Measurements from ENCODE around the gene CELF6. TPM values are rescaled to one million over a fixed set of nuclear protein-coding genes. Genes with fewer than 3 reads are reported as not detected.

Gene CELF6
- polyA plus RNA-seq, 1 donor from 2014 or later, result 68.6 TPM

DNA sequence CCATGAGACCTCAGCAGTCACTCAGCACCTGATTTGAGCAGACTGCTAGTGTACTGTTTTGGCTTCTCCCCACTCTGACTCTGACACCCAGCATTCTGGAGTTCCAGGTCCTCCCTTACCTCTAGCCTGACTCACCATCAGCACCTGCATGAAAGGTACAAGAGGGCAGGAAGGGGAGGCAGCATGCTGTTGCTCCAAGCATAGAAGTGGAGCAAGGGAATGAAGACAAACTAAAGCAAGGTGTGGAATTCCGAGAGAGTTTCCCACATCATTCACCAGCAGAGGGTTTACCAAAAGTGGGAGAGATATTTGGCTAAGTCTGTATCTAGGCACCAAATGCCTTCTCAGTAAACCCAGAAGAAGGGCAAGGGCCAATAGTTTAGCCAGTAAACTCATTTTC lies 34.5 kb upstream of the CELF6 start:
- H4K20me1 ChIP-seq (ENCODE audit: insufficient read depth), result no peaks in the 10 kb centered on the region
- no peaks in the 10 kb centered on the region for H3K9me3 ChIP-seq (ENCODE audit: low read length)
- TF ChIP-seq CTCF (IDR thresholded peaks at IDR 0.05; ENCODE audit: poor library complexity, severe bottlenecking) (no peak), EZH2 (IDR thresholded peaks at IDR 0.05; ENCODE audit: borderline replicate concordance, insufficient read depth, low read length, poor library complexity, severe bottlenecking) (no peak), EP300 (conservative IDR thresholded peaks at IDR 0.05; ENCODE audit: poor library complexity, severe bottlenecking) (no peak), TAF1 (IDR thresholded peaks at IDR 0.05; ENCODE audit: low read depth) (no peak), MXI1 (conservative IDR thresholded peaks at IDR 0.05; ENCODE audit: poor library complexity, severe bottlenecking) (no peak), POLR2AphosphoS5 (IDR thresholded peaks at IDR 0.05) (no peak)
- TF ChIP-seq, protein P1, sequence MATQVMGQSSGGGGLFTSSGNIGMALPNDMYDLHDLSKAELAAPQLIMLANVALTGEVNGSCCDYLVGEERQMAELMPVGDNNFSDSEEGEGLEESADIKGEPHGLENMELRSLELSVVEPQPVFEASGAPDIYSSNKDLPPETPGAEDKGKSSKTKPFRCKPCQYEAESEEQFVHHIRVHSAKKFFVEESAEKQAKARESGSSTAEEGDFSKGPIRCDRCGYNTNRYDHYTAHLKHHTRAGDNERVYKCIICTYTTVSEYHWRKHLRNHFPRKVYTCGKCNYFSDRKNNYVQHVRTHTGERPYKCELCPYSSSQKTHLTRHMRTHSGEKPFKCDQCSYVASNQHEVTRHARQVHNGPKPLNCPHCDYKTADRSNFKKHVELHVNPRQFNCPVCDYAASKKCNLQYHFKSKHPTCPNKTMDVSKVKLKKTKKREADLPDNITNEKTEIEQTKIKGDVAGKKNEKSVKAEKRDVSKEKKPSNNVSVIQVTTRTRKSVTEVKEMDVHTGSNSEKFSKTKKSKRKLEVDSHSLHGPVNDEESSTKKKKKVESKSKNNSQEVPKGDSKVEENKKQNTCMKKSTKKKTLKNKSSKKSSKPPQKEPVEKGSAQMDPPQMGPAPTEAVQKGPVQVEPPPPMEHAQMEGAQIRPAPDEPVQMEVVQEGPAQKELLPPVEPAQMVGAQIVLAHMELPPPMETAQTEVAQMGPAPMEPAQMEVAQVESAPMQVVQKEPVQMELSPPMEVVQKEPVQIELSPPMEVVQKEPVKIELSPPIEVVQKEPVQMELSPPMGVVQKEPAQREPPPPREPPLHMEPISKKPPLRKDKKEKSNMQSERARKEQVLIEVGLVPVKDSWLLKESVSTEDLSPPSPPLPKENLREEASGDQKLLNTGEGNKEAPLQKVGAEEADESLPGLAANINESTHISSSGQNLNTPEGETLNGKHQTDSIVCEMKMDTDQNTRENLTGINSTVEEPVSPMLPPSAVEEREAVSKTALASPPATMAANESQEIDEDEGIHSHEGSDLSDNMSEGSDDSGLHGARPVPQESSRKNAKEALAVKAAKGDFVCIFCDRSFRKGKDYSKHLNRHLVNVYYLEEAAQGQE (IDR thresholded peaks at IDR 0.05; ENCODE audit: borderline replicate concordance), result no peak
- no peaks in the 10 kb centered on the region for H3F3A ChIP-seq (ENCODE audit: insufficient read depth, low read length, poor library complexity, severe bottlenecking)
- no peaks in the 10 kb centered on the region for H3K9me2 ChIP-seq (ENCODE audit: insufficient read depth, low read length)
- H3K27ac ChIP-seq (ENCODE audit: low read length), result no peak overlapping the region
- no peaks in the 10 kb centered on the region for H3K79me2 ChIP-seq (replicated peaks; ENCODE audit: insufficient read depth, low read length)
- no peak overlapping the region for H2AFZ ChIP-seq (ENCODE audit: low read depth, low read length)
- H3K4me2 ChIP-seq (ENCODE audit: low read length), result no peak overlapping the region
- no peak overlapping the region for H3K9ac ChIP-seq (ENCODE audit: low read length)
- H3K36me3 ChIP-seq (ENCODE audit: insufficient read depth, low read length), result no peaks in the 10 kb centered on the region
- H3K27me3 ChIP-seq (ENCODE audit: insufficient read depth, low read depth, low read length), result no peaks in the 10 kb centered on the region
- H3K4me3 ChIP-seq (ENCODE audit: low read length), result no peak overlapping the region

GRCh38 chr15:72353266-72353665 lies 33.3 kb upstream of the CELF6 start:
- Histone ChIP-seq H3K9ac (ENCODE audit: low read length) (no peak overlapping the region), H4K20me1 (ENCODE audit: insufficient read depth) (no peaks in the 10 kb centered on the region), H3K27me3 (ENCODE audit: insufficient read depth, low read depth, low read length) (no peaks in the 10 kb centered on the region), H3K79me2 (replicated peaks; ENCODE audit: insufficient read depth, low read length) (no peaks in the 10 kb centered on the region), H3K4me3 (ENCODE audit: low read length) (no peak overlapping the region), H3K9me3 (ENCODE audit: low read length) (no peaks in the 10 kb centered on the region), H3K36me3 (ENCODE audit: insufficient read depth, low read length) (no peaks in the 10 kb centered on the region), H3K9me2 (ENCODE audit: insufficient read depth, low read length) (no peaks in the 10 kb centered on the region), H3K27ac (ENCODE audit: low read length) (no peak overlapping the region), H3K4me2 (ENCODE audit: low read length) (no peak overlapping the region), H3F3A (ENCODE audit: insufficient read depth, low read length, poor library complexity, severe bottlenecking) (no peaks in the 10 kb centered on the region), H2AFZ (ENCODE audit: low read depth, low read length) (no peak overlapping the region)
- TF ChIP-seq, protein P1 (IDR thresholded peaks at IDR 0.05; ENCODE audit: borderline replicate concordance), result no peak
- TF ChIP-seq TAF1 (IDR thresholded peaks at IDR 0.05; ENCODE audit: low read depth), result no peak
- TF ChIP-seq SMC3 (conservative IDR thresholded peaks at IDR 0.05; ENCODE audit: poor library complexity), result no peak
- TF ChIP-seq RAD21 (conservative IDR thresholded peaks at IDR 0.05), result no peak
- no peak for TF ChIP-seq POLR2AphosphoS5 (IDR thresholded peaks at IDR 0.05)
- TF ChIP-seq MXI1 (conservative IDR thresholded peaks at IDR 0.05; ENCODE audit: poor library complexity, severe bottlenecking), result no peak
- TF ChIP-seq EP300 (conservative IDR thresholded peaks at IDR 0.05; ENCODE audit: poor library complexity, severe bottlenecking), result no peak
- no peak for TF ChIP-seq CTCF (IDR thresholded peaks at IDR 0.05; ENCODE audit: poor library complexity, severe bottlenecking)
- TF ChIP-seq EZH2 (IDR thresholded peaks at IDR 0.05; ENCODE audit: borderline replicate concordance, insufficient read depth, low read length, poor library complexity, severe bottlenecking), result no peak
